ENCODE data around the gene SLC10A3.

The SLC10A3 gene

DNA sequence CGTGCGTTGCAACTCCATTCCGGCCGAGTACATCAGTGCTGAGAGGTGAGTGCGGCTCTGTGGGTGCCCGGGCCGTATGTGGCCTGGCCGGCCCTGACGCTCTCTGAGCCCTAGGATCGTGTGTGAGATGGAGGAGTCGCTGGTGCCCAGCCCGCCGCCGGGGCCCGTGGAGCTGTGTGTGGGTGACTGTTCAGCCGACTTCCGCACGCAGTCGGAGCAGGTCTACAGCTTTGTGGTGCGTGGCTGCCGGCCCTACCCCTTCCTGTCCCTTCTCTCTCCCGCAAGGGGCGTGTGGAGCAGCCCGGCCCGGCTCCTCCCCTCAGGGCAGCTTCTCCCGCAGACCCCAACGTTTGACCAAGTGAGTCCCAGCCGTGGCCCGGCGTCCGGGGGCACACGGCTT, 24.4 kb downstream of the SLC10A3 start:
- CTCF ChIA-PET = interaction anchor here (1.3 kb wide), 1 partner anchor 11 kb away, joined by 3 read pairs; no protein-coding TSS in a partner anchor
- POLR2A ChIA-PET = interaction anchor here (0.9 kb wide), 1 partner anchor 13 kb away, joined by 4 read pairs; the partner anchor contains the start of gene LAGE3
- no peak overlapping the region for H3K4me3 ChIP-seq (ENCODE audit: low read depth, low read length)
- DNase-seq (ENCODE audit: low read depth, low spot score) = no peak
- TF ChIP-seq, protein P1, sequence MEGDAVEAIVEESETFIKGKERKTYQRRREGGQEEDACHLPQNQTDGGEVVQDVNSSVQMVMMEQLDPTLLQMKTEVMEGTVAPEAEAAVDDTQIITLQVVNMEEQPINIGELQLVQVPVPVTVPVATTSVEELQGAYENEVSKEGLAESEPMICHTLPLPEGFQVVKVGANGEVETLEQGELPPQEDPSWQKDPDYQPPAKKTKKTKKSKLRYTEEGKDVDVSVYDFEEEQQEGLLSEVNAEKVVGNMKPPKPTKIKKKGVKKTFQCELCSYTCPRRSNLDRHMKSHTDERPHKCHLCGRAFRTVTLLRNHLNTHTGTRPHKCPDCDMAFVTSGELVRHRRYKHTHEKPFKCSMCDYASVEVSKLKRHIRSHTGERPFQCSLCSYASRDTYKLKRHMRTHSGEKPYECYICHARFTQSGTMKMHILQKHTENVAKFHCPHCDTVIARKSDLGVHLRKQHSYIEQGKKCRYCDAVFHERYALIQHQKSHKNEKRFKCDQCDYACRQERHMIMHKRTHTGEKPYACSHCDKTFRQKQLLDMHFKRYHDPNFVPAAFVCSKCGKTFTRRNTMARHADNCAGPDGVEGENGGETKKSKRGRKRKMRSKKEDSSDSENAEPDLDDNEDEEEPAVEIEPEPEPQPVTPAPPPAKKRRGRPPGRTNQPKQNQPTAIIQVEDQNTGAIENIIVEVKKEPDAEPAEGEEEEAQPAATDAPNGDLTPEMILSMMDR (IDR thresholded peaks at IDR 0.05; ENCODE audit: insufficient read depth, low read length, missing control alignments) = no peak

DNA sequence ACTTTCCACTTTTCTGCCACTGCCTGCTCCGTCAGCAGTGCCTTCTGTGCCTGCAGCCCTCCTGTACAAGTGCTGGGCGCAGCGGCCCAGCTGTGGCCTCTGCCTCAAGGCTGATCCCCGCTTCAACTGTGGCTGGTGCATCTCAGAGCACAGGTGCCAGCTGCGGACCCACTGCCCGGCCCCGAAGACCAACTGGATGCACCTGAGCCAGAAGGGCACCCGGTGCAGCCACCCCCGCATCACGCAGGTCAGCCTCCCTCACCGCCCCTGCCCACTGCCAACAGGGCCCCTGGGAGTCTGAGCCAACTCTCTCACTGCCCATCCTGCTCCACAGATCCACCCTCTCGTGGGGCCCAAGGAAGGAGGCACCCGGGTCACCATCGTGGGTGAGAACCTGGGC, 24.8 kb downstream of the SLC10A3 start:
- ChIA-PET CTCF (no interaction called here), POLR2A (no interaction called here)
- TF ChIP-seq, protein P1 (IDR thresholded peaks at IDR 0.05; ENCODE audit: insufficient read depth, low read length, missing control alignments) = no peak
- H3K4me3 ChIP-seq (ENCODE audit: low read depth, low read length) = no peak overlapping the region
- no peak for DNase-seq (ENCODE audit: low read depth, low spot score)

- ChIA-PET CTCF (no interaction called here), POLR2A (no interaction called here)
- no peak overlapping the region for H3K4me3 ChIP-seq (ENCODE audit: low read depth, low read length)
- DNase-seq (ENCODE audit: low read depth, low spot score) = no peak
- TF ChIP-seq, protein P1 (IDR thresholded peaks at IDR 0.05; ENCODE audit: insufficient read depth, low read length, missing control alignments) = no peak
Observed at GRCh38 chrX:154464806-154465365, 25.5 kb downstream of the SLC10A3 start.

GRCh38 chrX:154463611-154464220, 26.7 kb downstream of the SLC10A3 start:
- CTCF ChIA-PET = no interaction called here

DNA sequence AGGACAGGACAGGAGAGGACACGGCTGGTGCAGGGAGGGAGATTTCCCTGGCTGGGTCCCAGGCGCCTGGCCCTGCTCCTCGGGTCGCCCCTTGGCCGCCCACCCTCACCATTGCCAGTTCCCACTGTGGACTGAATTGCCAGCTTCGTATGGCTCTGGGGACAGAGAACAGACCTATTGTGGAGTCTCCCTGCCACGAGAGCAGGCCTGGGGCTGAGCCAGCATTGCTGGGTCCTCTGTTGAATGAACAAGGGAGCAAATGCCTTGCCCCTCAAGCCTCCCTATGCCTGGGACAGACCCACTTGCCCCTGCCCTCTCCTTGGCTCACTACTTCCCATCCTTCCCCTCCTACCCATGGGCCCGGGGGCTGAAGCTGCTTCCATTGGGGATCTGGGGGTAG, 28.0 kb downstream of the SLC10A3 start:
- no peak overlapping the region for H3K4me3 ChIP-seq (ENCODE audit: low read depth, low read length)
- no peak for DNase-seq (ENCODE audit: low read depth, low spot score)
- TF ChIP-seq, protein P1 (IDR thresholded peaks at IDR 0.05; ENCODE audit: insufficient read depth, low read length, missing control alignments) = no peak
- CTCF ChIA-PET = interaction anchor here (1.3 kb wide), 1 partner anchor 24 kb away, joined by 3 read pairs; no protein-coding TSS in a partner anchor
- POLR2A ChIA-PET = no interaction called here

More at GRCh38 chrX:154463611-154464220, 26.7 kb downstream of the SLC10A3 start:
- TF ChIP-seq, protein P1 (IDR thresholded peaks at IDR 0.05; ENCODE audit: insufficient read depth, low read length, missing control alignments) = no peak
- no peak for DNase-seq (ENCODE audit: low read depth, low spot score)
- POLR2A ChIA-PET = interaction anchor here (0.7 to 0.9 kb wide), 2 partner anchors 9 to 11 kb away, joined by 3 read pairs; no protein-coding TSS in a partner anchor
- H3K4me3 ChIP-seq (ENCODE audit: low read depth, low read length) = no peak overlapping the region

DNA sequence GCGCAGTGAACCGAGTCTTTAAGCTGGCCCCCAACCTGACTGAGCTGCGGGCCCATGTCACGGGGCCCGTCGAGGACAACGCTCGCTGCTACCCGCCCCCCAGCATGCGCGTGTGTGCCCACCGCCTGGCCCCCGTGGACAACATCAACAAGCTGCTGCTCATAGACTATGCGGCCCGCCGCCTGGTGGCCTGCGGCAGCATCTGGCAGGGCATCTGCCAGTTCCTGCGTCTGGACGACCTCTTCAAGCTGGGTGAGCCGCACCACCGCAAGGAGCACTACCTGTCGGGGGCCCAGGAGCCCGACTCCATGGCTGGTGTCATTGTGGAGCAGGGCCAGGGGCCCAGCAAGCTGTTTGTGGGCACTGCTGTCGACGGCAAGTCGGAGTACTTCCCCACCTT, 30.1 kb downstream of the SLC10A3 start:
- H3K4me3 ChIP-seq (ENCODE audit: low read depth, low read length) = peak overlapping the region; percentile 72
- TF ChIP-seq, protein P1 (IDR thresholded peaks at IDR 0.05; ENCODE audit: insufficient read depth, low read length, missing control alignments) = no peak
- no peak for DNase-seq (ENCODE audit: low read depth, low spot score)
- POLR2A ChIA-PET = interaction anchor here (0.7 to 2.7 kb wide), 4 partner anchors 14 to 30 kb away, joined by 3 to 16 read pairs (median 4); partner anchors contain the start of genes LAGE3 and UBL4A
- CTCF ChIA-PET = no interaction called here

All from AG04449 (cell line).